Measurements from ENCODE around the gene TXLNA. TPM values are rescaled to one million over a fixed set of nuclear protein-coding genes. Genes with fewer than 3 reads are reported as not detected.
A peak's percentile ranks its signal among the peaks of the same experiment; 100 is the strongest.
"Not testable (repeated sequence)": the region's sequence is repeated elsewhere in the genome, so short reads cannot be mapped to it uniquely, and the experiment has no call there.

The TXLNA gene
- polyA plus RNA-seq, 1 experiment, result 49.3 TPM

DNA sequence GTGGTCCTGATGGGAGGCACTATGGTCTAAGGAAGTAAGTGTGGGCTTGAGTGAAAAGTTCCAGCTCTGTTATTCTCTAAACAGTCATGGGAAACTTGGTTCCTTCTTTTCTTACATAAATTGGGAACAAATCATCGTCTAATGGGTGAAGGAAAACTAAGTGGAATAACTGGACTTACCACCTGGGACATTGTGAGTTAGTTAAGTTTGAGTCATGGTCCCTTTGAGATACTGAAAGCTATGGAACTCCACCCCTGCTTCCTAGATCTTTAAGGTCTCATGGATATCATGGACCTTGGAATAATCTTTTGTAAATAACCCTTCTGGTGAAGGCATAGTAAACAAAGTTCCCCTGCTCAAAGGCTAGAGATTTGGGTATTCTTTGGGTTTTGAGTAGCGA is 16.1 kb upstream of the TXLNA start:
- no peak overlapping the region for H3K4me3 ChIP-seq (ENCODE audit: low read depth, low read length)
- no peaks in the 10 kb centered on the region for H3K27me3 ChIP-seq (ENCODE audit: control insufficient read depth, insufficient read depth, low read length)
- POLR2A ChIA-PET, result no interaction called here
- no peak for DNase-seq (ENCODE audit: low read depth, low spot score)
- H3K9me3 ChIP-seq (ENCODE audit: control insufficient read depth, insufficient read depth, low read length), result no peaks in the 10 kb centered on the region
- H3K27ac ChIP-seq (ENCODE audit: low read depth, low read length), result no peak overlapping the region
- TF ChIP-seq, protein P1, sequence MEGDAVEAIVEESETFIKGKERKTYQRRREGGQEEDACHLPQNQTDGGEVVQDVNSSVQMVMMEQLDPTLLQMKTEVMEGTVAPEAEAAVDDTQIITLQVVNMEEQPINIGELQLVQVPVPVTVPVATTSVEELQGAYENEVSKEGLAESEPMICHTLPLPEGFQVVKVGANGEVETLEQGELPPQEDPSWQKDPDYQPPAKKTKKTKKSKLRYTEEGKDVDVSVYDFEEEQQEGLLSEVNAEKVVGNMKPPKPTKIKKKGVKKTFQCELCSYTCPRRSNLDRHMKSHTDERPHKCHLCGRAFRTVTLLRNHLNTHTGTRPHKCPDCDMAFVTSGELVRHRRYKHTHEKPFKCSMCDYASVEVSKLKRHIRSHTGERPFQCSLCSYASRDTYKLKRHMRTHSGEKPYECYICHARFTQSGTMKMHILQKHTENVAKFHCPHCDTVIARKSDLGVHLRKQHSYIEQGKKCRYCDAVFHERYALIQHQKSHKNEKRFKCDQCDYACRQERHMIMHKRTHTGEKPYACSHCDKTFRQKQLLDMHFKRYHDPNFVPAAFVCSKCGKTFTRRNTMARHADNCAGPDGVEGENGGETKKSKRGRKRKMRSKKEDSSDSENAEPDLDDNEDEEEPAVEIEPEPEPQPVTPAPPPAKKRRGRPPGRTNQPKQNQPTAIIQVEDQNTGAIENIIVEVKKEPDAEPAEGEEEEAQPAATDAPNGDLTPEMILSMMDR (IDR thresholded peaks at IDR 0.05; ENCODE audit: low read depth, low read length), result no peak
- CTCF ChIA-PET, result interaction anchor here (0.8 kb wide), 1 partner anchor 250 kb away, joined by 3 read pairs; no protein-coding TSS in a partner anchor

DNA sequence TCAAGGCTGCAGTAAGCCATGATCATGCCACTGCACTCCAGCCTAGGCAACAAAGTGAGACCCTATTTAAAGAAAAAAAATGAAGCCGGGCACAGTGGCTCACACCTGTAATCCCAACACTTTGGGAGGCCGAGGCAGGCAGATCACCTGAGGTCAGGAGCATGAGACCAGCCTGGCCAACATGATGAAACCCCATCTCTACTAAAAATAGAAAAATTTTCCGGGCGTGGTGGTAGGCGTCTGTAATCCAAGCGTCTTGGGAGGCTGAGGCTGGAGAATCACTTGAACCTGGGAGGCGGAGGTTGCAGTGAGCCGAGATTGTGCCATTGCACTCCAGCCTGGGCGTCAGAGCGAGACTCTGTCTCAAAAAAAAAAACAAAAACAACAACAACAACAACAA is 13.8 kb upstream of the TXLNA start:
- H3K9me3 ChIP-seq (ENCODE audit: control insufficient read depth, insufficient read depth, low read length); DNase-seq (ENCODE audit: low read depth, low spot score); POLR2A ChIA-PET; H3K27ac ChIP-seq (ENCODE audit: low read depth, low read length); H3K27me3 ChIP-seq (ENCODE audit: control insufficient read depth, insufficient read depth, low read length); H3K4me3 ChIP-seq (ENCODE audit: low read depth, low read length): not testable (repeated sequence)
- CTCF ChIA-PET, result interaction anchor here (0.7 kb wide), 1 partner anchor 21 kb away, joined by 8 read pairs; no protein-coding TSS in a partner anchor

DNA sequence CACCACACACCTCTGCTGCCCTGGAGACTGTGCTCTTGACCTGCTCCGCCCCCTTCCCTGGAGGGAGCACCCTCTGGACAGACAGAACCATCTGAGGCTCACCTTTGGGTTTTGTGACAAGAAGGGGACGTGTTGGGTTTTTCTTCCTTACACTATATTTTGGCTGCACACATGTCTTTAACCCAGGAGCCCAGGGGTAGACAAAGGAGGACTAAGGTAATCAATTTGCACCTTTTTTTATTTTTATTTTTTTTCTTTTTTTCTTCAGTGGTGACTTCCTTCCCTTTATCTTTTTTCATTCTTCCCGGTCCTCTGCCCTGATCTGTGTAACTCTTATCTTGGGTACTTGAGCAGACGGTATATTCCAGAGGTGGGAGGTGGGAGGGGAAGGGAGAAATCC is 8.5 kb upstream of the TXLNA start:
- DNase-seq (ENCODE audit: low read depth, low spot score), result no peak
- H3K4me3 ChIP-seq (ENCODE audit: low read depth, low read length), result no peak overlapping the region
- H3K27ac ChIP-seq (ENCODE audit: low read depth, low read length), result no peak overlapping the region
- no peaks in the 10 kb centered on the region for H3K9me3 ChIP-seq (ENCODE audit: control insufficient read depth, insufficient read depth, low read length)
- H3K27me3 ChIP-seq (ENCODE audit: control insufficient read depth, insufficient read depth, low read length), result no peaks in the 10 kb centered on the region
- TF ChIP-seq, protein P1 (IDR thresholded peaks at IDR 0.05; ENCODE audit: low read depth, low read length), result no peak
- CTCF ChIA-PET, result no interaction called here
- POLR2A ChIA-PET, result no interaction called here

DNA sequence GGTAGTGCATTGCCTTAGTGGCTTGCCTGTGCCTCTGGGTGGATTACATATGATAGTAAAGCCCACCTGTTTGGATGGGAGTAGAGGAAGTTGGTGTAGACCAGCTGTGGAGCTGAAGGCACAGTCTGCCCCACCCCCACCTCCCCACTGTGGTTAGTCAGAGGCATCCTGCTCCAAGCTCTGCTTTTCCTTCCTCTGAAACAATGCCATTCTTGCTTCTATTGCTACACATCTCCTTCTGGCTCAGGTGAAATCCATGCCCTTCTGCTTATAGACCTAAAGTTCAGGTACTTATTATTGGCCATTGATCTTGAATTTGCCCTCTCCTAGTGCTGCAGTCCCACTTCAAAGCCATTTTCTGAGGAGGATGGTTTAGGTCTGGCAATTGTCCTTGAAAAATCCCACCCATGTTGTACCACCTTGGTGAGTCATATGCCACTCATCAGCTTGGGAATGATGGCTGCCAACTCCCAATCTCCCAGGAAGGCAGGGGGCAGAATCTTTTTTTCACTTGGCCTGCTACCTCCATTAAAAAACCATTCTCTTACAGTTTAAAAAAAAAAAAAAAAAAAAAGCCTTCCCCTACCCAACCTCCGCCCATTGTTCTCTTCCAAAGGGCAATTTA is 6.7 kb upstream of the TXLNA start:
- Histone ChIP-seq H3K4me3 (ENCODE audit: low read depth, low read length) (no peak overlapping the region), H3K27ac (ENCODE audit: low read depth, low read length) (peak overlapping the region; percentile 34), H3K27me3 (ENCODE audit: control insufficient read depth, insufficient read depth, low read length) (no peaks in the 10 kb centered on the region), H3K9me3 (ENCODE audit: control insufficient read depth, insufficient read depth, low read length) (no peaks in the 10 kb centered on the region)
- DNase-seq (ENCODE audit: low read depth, low spot score), result no peak
- TF ChIP-seq, protein P1 (IDR thresholded peaks at IDR 0.05; ENCODE audit: low read depth, low read length), result no peak
- CTCF ChIA-PET, result no interaction called here
- POLR2A ChIA-PET, result interaction anchor here (0.6 kb wide), 1 partner anchor 151 kb away, joined by 3 read pairs; no protein-coding TSS in a partner anchor

DNA sequence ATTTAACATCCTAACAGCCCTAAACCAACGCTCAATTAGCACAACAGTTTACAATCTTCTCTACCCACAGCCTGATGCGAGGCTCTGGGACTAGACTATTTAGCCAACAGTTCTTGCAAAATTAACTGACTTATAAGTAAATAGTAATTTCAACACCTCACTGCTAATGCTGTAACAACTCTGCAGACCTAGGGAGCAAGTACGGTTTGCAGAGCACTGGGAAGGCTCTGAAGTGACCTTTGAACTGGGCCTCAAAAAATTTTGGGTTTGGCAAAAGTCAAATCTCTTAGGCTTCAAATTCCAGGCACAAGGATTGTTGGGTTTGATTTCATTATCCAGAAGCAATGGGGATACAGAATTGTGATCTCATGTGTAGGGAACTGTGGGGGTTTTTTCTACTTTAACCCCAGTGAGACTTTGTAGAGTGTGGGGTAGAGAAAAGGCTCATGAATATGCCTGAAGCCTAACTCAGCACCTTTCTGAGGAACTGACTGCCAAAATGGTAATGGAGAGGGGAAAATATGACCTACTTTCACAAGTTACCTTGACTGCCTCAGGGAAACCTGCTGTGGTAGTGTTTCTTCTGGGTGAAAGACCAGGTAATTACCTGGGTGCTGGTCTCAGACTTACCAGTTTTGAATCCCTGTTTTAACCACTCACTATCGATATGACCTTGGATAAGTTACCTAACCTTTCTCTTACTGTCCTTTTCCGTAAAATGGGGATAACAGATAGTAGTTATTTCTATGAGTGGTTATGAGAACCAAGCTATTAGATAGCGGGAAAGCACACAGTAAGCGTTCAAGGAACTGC is 889 bp upstream of the TXLNA start:
- Histone ChIP-seq H3K9me3 (ENCODE audit: control insufficient read depth, insufficient read depth, low read length) (no peaks in the 10 kb centered on the region; the same call in 1 of the 2 replicates), H3K27ac (ENCODE audit: low read depth, low read length) (peak overlapping the region; percentile 58), H3K4me3 (ENCODE audit: low read depth, low read length) (no peak overlapping the region), H3K27me3 (ENCODE audit: control insufficient read depth, insufficient read depth, low read length) (no peaks in the 10 kb centered on the region)
- TF ChIP-seq, protein P1 (IDR thresholded peaks at IDR 0.05; ENCODE audit: low read depth, low read length), result no peak
- ChIA-PET CTCF (no interaction called here), POLR2A (interaction anchor here (0.7 to 2.6 kb wide), 13 partner anchors 17 to 157 kb away, joined by 3 to 19 read pairs (median 7); partner anchors contain the start of genes CCDC28B, IQCC, KPNA6 and MARCKSL1)
- DNase-seq (ENCODE audit: low read depth, low spot score), result no peak

All from AG04450 (cell line).